HG03442 (cell line): ENCODE results near the gene CCDC86.

ENCODE experiments used
- ATAC-seq: cut with Tn5 transposase; IDR thresholded peaks from one replicate; pipeline ENCODE4 v1.9.1; 2021; ENCODE audit warnings: mild to moderate bottlenecking, moderate library complexity; ENCODE audit not compliant: unreplicated experiment

CCDC86 gene

DNA sequence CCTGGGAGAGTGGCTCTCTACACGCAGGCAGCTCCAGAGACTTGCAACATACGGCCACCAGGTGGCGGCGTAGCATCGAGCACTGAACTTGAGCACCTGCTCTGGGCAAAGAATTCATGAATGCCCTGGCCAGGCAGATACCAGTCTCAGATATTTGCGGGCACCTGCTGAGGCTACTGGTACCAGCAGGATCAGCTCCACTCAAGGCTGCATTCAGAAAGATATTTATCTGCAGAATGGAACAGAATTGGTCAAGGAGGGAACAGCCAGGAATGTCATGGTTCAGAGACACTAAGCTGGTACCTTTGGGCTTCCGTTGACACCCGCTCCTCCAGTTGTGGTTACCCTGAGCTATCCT lies 10.8 kb upstream of the CCDC86 start:
- ATAC-seq: peak; percentile 79

DNA sequence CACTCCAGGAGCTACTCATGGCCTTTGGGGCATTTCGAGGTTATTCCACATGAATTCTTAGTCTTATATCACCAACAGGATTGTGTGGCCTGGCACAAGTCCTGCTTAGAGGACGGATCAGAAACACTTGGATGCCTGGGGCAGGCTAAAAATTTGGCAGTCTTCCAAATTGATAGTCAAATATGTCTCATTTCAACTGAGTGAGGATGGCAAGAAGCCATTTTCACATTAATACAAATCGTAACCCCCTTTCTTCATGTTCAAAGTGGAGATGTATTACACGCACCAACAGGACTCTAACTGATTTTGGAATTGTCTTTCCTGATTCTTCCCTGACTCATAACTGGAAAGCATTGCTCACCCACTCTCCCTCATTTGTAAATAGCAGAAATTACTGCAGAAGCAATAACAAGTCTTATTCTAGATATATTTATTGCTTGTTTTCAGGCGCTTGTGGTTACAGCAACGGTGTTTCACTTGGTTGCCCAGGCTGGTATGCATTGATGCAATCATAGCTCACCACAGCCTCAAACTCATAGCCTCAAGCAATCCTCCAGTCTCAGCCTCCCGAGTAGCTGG lies 10.3 kb upstream of the CCDC86 start:
- no peak for ATAC-seq

DNA sequence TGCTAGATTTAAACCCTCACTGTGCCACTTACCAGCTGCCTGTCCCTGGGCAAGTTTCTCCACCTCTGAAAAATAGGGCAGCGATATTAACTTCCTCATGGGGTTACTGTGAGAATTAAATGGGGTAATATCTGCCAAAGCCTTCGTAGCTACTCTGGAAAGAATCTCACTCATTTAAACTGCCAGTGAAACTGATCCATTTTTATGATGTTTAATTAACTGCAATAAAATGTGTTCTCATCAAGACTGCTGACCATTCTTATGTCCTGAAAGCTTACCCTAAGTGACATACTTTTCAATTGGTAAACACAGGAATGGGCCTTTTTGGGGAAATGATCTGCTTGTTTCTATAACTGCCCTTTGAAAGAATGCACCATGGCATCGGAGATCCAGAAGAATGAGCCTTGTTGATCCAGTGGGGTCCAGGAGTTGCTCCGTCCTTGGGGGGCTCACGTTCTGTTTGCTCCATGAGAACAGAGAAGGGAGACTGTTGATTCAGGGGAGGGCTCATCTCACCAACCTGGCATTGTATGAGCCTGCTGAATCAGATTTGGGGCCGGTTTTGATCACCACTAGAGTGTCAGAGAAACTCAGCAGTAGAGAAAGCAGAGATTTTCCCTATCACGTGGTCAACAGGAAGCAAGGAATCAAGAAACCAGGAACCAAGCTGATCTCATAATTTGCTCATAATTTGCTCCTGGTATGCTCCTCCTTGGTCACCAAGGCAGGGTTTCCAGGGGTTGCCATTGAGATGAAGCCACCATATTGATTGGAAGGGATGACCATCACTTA lies 7.0 kb upstream of the CCDC86 start:
- ATAC-seq: no peak

DNA sequence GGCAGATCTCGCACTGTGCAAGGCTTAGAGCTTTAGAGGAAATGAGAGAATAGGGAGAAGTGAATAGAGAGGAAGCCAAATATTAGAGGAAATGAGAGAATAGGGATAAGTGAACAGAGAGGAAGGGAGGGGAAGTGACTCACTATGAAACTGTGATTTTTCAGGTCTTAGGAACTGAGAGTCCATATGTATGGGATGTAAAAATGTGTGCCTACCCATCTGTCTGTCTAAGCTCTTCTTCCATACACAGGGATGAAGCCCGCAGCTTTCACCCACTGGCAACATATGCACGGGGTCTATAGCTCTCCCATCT lies 6.4 kb upstream of the CCDC86 start:
- ATAC-seq: no peak

DNA sequence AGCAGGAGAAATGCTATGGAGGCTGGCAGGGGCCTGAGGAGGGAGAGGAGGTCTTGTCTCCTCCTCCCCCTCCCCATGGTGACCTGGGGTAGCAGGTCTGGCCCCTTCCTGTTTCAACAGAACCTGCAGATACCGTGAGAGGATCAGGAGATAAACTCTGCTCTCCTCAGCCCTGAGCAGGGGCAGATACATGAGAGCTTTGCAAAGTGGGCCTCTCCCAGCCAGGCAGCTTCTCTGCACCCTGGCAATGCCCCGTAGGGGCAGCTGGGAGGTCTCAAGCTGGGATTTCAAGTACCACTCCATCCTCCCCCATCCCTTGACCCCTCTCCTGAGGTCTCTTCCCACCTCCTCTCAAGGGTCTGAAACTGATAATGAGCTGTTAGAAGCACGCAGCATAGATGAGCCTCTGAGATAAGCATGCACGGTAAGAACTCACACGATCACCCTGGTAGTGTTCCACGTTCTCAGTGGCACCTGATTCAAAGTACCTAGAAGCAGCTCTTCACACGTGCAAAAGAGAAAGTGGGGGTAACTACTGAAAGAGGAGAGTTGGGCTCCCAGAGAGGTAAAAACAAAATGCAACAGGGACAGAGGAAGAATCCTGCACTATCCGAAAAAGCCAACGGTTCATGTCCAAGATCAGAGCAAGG lies 4.9 kb upstream of the CCDC86 start:
- ATAC-seq: no peak

DNA sequence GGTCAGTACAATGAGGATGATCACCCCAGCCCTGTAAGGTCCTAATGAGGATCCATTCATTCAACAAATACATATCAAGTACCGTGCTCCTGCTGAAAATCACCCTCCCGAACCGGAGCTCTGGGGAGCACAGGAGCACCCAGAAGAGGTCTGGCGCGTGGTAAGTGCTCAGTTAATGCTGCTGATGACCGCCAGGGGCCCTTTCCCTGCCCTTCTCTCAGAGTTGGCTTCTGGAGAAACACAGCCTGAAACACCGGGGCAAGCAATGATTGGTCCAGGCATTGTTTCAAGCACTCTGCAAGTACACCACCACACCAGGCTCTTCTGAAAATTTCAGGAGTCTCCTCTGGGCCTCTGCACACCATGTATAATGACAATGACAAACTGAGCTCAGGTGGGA lies 3.8 kb upstream of the CCDC86 start:
- no peak for ATAC-seq

DNA sequence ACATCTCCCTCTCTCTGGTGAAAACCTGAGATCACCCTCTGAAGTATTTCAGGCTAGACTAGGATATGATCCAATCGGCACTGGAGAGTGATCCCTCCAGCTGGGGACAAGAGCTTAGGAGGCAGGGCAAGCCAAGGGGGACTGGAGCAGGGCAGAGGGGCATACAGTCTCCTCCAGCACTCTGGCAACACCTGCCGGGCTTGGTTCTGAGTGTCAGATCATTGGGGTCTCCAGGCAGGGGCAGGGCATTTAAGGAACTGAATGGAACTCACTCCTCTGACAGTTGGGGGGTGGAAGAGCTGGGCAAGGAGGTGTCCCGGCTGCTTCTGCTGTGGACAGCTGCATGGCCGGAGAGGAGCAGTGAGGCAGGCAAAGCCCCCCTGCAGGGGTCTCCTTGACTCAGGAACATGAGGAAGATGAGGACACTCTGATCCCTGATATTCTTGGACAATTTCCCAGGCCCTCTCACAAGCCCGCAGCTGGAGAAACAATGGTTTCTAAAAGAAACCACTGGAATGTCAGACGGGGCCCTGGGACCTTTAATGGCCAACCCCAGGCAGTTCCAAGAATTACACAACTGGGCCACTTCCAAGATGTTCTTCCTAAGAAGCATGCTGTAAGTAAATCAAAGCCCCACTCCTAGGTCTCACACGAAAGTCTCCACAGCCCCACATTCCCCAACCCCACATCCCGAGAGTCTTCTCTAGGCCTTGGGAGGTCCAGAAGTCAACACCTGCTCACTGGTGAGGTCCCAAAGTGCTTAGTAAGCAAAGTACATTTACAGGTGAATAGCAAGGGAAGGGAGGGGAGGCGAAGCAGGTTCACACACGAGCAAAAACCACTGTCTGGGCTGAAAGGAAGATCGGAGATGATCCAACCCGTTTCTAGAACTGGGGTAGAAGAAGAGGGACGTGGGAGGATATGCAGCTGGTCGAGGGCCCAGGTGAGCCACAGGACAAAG lies 1.2 kb upstream of the CCDC86 start:
- ATAC-seq: no peak

DNA sequence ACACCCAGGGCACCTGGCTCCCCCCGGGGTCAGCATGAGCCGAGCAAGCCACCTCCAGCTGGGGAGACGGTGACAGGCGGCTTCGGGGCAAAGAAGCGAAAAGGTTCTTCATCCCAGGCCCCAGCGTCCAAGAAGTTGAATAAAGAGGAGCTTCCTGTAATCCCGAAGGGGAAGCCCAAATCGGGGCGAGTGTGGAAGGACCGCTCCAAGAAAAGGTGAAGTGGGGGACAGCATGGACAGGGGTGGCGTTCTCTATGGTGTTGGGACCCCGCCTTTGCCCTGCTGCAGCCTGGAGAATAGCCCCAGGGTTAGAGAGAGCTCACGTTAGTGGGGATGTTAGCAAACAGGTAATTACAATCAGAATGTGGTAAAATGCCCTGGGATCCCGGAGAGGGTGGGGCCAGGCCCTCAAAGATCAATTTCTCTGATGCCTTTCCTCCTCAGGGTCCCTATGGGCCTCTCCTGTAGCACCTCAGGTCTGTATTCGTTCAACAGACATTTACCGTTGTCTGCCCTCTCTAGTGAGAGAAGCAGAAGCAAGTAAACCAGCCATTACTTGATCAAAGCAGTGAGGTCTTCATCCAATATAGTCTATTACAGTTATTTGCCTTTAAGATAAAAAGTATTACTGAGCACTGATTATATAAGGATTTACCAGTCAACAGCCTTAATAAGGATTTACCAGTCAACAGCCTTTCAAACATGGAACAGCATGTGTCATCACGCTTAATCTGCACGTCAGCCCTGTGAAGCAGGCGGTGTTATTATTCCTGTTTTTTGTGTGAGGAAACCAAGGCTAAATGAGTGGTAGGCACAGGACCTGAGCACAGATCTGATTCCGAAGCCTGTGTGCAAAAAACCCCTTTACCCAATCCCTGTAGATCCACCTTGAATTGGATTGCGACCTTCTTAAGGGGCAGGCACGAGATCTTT lies 1.0 kb downstream of the CCDC86 start:
- no peak for ATAC-seq

DNA sequence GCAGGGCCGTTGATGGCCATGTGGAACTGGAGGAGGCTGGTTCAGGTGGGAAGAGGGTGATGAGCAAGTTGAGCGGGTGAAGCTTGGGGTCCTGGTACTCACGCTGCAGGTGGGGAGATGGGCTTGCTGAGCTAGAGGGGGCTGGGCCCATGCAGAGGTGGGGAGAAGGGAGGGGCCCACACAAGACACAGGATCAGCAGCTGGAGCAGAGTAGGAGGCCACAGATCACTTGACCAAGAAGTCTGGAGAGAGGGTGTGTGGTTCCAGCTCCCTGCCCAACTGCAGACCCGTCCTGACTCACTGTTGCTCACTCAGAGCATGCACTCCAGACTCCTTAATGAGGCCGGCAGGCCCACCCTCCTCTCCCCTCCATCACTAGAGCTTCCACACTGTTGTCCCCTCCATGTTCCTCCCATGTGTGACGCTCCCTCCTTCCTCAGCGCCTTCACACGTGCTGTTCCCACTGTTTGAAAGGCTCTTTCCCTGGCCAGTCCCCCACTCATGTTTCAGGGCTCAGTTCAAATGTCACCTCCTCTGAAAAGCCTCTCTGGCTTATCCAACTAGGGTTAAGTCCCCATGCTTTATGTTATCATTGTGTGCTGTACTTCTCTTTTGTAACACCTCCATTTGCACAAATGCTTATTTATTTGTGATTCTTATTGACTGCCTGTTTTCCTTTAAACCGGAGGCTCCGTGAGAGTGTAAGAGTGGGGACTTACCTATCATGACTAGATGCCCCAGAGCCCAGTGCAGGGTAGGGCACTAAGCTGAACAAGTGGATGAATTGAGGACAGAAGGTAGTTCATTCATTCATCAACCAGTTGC lies 2.3 kb downstream of the CCDC86 start:
- no peak for ATAC-seq

DNA sequence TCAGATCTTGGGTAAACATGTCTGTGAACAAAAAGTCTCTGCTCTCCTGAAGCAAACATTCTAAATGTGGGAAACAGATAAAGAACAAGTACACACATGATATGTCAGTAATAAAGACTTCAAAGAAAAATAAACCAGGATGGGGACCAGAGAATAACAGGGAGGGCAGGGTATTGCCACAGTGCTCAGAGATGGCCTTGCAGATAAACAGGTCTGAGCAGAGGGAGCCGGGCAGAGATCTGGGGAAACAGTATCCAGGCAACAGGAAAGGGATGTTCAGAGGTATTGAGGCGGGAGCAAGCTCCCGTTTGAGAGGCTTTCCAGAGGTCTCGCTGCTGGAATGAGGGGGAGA lies 2.9 kb downstream of the CCDC86 start:
- ATAC-seq: no peak

DNA sequence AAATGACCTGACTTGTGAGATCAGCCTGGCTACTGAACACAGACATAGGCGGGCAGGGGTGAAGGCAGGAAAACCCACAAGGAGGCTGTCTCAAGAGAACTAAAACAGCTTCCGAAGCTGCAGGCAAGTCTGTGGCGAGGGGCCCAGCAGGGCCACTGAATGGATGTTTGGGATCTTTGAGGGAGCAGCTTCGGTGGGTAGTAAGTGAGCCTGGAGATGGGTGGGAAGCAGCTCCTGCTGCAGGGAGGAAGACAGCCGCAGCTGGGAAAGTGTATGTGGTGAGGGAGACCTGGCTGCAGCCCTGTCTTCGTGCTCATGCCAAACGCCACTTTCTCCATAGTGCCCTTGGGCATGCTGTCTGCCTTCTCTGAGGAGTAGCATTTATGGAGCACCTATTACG lies 3.4 kb downstream of the CCDC86 start:
- no peak for ATAC-seq

DNA sequence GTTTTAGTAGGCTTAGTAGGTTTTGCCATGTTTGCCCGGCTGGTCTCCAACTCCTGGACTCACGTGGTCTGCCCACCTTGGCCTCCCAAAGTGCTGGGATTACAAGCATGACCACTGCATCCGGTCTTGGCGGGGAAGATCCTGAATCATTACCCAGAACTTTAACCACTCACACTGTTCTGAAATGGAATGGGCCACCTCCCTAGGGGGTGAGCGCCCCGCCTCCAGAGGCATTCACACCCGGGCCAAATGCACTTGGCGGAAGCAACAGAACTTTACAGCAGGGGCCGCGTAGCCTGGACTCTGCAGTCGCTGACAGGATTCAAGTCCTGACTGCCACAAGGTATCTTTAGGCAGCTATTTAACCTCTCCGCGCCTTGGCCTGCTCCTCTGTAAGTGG lies 5.4 kb downstream of the CCDC86 start:
- ATAC-seq: no peak

DNA sequence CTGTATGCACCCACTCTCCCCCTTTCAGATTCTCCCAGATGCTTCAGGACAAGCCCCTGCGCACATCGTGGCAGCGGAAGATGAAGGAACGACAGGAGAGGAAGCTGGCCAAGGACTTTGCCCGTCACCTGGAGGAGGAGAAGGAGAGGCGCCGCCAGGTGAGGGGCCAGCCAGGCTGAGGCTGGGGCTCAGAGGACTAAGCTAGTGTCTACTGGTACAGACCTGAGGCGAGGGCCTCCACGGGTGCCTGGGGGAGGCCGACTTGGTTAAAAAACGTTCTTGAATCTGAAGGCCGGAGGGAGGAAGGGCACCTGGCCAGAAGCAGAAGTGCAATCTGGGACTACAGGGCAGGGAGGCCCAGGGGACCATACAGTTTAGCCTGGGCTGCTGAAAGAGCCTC lies 6.0 kb downstream of the CCDC86 start:
- no peak for ATAC-seq

DNA sequence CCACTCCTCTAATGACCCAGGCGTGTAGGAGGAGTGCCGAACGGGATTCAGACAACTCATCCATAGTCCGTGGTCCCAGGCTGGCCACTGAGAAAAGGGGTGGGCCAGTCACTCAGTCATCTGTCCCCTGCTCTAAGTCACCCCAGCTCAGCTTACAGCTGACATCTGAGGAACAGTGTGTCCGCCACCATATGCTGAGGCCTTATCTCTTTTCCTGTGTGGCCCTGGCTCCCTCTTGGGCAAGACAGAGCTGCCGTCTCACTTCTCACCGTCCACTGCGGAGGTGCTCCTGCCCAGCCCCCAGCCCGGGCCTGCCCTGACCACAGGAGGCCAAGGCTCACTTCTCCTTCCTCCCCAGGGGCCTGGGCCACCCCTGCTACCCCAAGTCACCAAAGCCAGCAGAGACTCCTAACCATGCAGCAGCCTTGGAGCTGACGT lies 6.8 kb downstream of the CCDC86 start:
- ATAC-seq: no peak

DNA sequence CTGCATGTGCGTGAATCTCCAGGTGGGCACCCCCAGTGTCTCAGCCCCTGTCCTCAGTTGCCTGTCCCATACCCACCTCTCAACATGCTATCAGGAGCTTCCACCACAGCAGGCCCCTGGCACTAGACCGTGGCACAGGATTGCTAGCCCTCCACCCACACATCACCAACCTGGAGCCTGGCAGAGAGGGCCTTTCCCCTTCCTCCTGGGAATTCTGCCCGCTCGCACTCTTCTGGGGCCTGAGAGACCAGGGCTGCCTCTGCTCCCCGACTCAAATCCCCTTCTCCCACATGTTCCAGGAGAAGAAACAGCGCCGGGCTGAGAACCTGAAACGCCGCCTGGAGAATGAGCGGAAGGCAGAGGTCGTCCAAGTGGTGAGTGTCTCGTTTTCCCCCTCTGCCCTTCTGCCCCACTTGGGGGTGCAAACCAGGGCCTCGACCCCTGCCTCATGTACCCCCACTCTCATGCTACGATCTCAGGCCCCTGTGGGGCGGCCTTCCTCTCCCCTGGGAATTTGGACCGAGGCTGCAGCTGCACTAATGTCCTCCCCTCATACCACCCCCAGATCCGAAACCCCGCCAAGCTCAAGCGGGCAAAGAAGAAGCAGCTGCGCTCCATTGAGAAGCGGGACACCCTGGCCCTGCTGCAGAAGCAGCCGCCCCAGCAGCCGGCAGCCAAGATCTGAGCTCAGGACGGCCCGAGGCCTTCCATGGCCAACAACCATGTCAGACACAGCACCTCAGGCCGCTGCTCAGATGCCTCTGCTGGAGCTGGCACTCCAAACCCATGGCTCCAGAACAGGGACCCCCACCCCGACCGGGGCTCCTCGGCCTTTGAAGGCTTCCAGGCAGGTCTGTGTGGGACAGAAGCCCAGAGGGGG lies 8.0 kb downstream of the CCDC86 start:
- no peak for ATAC-seq

DNA sequence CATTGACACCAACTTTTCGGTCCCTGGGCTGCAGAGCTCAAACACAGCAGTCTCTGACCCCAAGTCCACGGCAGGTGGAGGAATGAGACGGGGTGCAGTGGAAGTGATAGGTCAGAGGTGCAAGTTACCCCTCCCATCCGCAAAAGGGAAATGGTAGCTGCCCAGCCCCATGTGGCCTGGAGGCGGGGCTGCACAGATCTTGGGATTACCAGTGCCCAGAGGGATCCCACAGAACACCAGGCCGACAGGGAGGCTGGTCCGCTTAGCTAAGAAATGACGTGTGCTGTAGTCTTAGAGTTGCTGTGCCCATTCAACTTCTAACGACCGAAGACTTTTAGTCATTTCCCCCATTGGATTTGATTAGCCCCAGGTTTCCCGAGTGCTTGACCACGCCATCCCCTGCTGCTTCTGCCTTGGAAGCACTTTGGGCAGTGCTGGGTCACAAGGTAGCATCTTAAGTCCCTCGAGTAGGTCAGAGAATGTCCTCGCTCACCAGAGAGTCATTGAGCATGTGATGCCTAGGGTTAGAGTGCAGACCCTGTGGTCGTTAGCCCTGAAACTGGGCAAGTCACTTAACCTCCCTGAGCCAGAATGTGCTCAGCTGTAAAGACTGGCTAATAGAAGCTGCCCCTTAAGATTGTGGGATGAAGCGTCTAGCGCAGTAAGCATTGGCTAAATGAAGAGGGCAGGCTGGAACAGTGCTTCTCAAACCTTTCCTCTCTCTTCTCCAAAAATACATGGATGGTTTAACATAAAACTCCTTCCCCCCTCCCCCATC lies 9.6 kb downstream of the CCDC86 start:
- no peak for ATAC-seq

DNA sequence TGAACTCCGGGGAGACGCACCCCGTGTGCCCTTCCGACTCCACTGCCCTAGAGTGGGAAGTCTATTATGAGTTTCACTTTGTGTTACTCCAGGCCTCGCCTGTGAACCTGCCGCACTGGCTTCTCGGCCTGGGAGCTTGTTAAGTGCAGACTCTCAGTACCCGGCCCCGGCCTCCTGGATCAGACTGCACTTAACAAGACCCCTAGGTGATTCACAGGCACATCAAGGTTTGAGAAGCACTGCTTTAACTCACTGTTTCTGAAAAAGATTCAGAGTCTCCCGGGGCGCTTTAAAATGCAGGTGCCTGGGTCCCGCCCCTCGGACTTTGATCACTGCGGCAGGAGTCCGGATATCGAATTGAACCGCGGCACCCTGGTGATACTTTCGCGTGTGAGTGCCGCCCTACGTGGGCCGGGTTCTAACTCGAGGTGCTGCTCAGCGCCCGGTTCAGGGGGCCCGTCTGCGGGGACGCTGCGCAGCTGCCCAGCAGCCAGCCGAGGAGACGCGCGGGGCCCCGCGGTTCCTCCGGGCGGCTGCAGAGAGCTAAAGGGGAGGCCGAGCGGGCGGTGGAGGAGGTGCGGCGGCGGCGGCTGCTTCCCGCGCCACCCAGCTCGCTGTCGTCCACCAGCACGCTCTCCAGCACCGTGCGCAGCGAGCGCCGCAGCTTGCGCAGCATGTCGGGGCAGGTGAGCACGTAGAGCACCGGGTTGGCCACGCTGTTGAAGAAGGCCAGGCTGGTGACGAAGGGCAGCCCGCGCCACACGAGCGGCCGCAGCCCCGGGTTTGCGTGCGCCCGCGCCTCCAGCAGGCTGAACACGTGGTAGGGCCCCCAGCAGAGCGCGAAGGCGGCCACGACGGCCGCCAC lies 10.4 kb downstream of the CCDC86 start:
- no peak for ATAC-seq
